ENCODE measurements around the gene NUP54.

The NUP54 gene

DNA sequence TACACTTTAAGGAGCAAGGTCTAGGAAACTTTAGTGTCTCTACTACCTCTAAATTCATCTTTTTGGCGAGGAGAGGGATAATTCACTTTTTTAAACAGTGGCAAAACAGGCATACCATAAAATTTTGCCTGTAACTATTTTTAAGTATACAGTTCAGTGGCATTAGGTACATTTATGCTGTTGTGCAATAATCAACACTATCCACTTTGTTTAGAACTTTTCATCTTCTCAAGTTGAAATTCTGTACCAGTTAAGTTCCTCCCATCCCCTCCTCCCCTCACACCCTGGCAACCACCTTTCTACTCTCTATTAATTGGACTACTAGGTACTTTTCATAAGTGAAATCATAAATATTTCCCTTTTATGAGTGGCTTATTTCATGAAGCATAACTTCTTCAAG is 31.4 kb downstream of the NUP54 start:
- Histone ChIP-seq H3K36me3 (ENCODE audit: insufficient read depth, low read length) (peaks cover 4% of the 10 kb centered on the region; the same call in 1 of the 2 replicates), H3K9me3 (ENCODE audit: control insufficient read depth, insufficient read depth, low read length) (no peaks in the 10 kb centered on the region), H3K9ac (ENCODE audit: low read depth, low read length) (no peak overlapping the region), H3K4me1 (ENCODE audit: insufficient read depth, low read length) (no peaks in the 10 kb centered on the region)

DNA sequence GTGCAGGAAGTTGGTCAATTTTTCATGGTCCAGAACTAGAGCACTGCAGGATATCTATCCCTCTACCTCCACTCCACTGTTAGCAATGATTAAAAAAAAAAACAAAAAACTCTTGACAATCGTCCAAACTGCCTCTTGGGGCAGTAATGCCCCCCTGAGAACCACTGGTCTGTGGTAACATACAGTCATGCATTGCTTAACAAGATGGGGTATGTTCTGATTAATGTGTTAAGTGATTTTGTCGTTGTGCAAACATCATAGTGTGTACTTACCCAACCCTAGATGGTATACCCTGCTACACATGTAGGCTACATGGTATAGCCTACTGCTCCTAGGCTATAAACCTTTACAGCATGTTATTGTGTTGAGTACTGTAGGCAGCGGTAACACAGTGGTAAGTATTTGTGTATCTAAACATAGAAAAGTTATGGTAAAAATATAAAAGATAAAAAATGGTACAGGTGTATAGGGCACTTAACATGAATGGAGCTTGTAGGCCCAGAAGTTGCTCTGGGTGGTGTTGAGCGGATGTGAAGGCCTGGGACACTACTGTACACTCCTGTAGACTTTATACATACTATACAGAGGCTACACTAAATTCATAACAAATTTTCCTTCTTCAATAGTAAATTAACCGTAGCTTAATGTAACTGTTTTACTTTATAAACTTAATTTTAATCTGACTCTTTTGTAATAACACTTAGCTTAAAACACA is 39.6 kb downstream of the NUP54 start:
- Histone ChIP-seq H3K9ac (ENCODE audit: low read depth, low read length) (no peak overlapping the region), H3K4me1 (ENCODE audit: insufficient read depth, low read length) (no peaks in the 10 kb centered on the region), H3K36me3 (ENCODE audit: insufficient read depth, low read length) (no peaks in the 10 kb centered on the region), H3K9me3 (ENCODE audit: control insufficient read depth, insufficient read depth, low read length) (no peaks in the 10 kb centered on the region)

DNA sequence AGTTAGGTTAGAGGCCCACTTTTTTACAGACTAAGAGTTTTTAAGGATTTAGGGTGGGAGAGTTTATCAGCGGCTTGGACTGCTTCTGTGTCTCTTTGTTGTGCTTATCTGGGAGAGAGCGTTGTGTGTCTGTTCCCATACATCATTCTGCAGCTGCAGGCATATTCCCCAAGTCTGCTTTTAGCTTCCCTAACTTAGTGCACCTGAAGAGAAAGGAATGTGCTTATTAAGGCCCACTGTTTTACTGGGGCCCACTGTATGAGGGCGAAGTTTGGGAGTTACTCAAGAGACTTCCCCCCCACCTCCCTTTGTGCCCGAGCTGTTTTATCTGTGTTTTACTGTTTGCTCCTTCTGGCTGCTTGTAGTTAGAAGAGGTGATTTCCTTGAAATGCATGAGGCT is 41.8 kb downstream of the NUP54 start:
- Histone ChIP-seq H3K9ac (ENCODE audit: low read depth, low read length) (no peak overlapping the region), H3K9me3 (ENCODE audit: control insufficient read depth, insufficient read depth, low read length) (no peaks in the 10 kb centered on the region)

DNA sequence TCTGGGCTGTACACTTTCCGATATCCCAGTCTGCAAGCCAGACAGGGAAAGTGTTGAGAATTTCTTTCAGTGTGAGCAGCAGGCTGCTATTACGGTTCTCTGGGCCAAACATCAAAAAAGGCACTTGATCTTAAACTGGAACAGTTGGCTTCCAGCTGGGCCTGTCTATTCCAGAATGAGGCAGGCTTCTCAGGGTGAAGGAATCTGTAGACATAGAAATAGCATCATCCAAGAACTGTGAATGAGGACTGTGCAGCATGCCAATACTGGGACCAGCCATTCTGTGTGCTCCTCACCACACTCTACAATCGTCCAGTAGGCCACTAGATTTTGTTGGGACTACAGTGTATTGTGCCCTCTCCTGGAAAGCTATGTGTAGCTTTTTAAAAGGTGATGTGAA is 42.5 kb downstream of the NUP54 start:
- Histone ChIP-seq H3K9me3 (ENCODE audit: control insufficient read depth, insufficient read depth, low read length) (no peaks in the 10 kb centered on the region), H3K36me3 (ENCODE audit: insufficient read depth, low read length) (no peaks in the 10 kb centered on the region), H3K4me1 (ENCODE audit: insufficient read depth, low read length) (no peaks in the 10 kb centered on the region), H3K9ac (ENCODE audit: low read depth, low read length) (no peak overlapping the region)

More for the DNA sequence above, 41.8 kb downstream of the NUP54 start:
- Histone ChIP-seq H3K36me3 (ENCODE audit: insufficient read depth, low read length) (no peaks in the 10 kb centered on the region), H3K4me1 (ENCODE audit: insufficient read depth, low read length) (no peaks in the 10 kb centered on the region)

DNA sequence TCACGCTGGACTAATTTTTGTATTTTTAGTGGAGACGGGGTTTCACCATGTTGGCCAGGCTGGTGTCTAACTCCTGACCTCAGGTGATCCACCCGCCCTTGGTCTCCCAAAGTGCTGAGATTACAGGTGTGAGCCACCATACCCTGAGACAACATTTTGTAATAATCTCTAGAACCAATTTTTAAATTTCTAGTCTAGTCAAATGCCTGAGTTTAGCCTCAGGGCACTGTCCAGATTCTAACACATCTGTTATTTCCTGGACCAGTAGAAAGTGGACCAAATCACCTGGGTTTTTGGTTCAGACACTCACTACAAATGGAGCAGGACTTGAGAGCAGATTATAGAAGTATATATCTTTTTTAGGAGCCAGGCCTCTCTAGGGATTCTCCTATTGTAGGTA is 52.1 kb downstream of the NUP54 start:
- no peaks in the 10 kb centered on the region for H3K36me3 ChIP-seq (ENCODE audit: insufficient read depth, low read length)
- no peak overlapping the region for H3K9ac ChIP-seq (ENCODE audit: low read depth, low read length)

DNA sequence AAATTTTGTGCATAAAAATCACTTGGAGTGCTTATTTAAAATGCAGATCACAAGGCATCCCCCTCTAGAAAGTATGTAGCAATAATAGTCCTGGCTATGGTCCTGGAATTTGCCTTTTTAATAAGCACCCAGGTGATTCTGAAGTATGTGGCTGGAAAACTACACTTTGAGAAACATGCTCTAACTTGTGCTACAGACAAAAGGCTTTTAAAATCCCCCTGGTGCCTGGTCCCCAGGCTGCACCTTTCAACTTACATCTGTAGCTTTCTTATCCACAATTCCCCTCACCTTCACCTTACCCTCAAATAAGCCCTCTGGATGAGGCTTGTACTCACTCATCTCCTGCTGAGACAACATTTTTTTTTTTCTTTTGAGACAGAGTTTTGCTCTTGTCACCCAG is 52.6 kb downstream of the NUP54 start:
- no peak overlapping the region for H3K9ac ChIP-seq (ENCODE audit: low read depth, low read length)
- peaks cover 5% of the 10 kb centered on the region; the same call in 1 of the 2 replicates for H3K4me1 ChIP-seq (ENCODE audit: insufficient read depth, low read length)
- H3K9me3 ChIP-seq (ENCODE audit: control insufficient read depth, insufficient read depth, low read length), result no peaks in the 10 kb centered on the region
- no peaks in the 10 kb centered on the region for H3K36me3 ChIP-seq (ENCODE audit: insufficient read depth, low read length)

More for the DNA sequence above, 52.1 kb downstream of the NUP54 start:
- Histone ChIP-seq H3K4me1 (ENCODE audit: insufficient read depth, low read length) (peaks cover 5% of the 10 kb centered on the region; the same call in 1 of the 2 replicates), H3K9me3 (ENCODE audit: control insufficient read depth, insufficient read depth, low read length) (no peaks in the 10 kb centered on the region)

DNA sequence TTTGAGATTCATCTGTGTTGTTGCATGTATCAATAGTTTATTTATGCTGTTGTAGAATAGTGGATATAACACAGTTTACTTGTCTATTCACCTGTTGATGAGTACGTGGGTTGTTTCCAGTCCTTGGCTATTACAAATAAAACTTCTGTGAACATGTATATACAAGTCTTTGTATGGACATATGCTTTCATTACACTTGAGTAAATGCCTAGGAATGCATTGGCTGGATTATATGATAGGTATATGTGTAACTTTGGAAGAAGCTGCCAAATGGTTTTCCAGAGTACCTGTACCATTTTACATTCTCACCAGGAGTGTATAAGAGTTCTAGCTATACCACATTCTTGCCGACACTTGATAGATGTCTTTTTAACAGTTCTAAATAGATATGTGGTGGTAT is 57.1 kb downstream of the NUP54 start:
- H3K9me3 ChIP-seq (ENCODE audit: control insufficient read depth, insufficient read depth, low read length), result no peaks in the 10 kb centered on the region
- no peaks in the 10 kb centered on the region for H3K36me3 ChIP-seq (ENCODE audit: insufficient read depth, low read length)
- H3K4me1 ChIP-seq (ENCODE audit: insufficient read depth, low read length), result peaks cover 5% of the 10 kb centered on the region; the same call in 1 of the 2 replicates
- no peak overlapping the region for H3K9ac ChIP-seq (ENCODE audit: low read depth, low read length)

DNA sequence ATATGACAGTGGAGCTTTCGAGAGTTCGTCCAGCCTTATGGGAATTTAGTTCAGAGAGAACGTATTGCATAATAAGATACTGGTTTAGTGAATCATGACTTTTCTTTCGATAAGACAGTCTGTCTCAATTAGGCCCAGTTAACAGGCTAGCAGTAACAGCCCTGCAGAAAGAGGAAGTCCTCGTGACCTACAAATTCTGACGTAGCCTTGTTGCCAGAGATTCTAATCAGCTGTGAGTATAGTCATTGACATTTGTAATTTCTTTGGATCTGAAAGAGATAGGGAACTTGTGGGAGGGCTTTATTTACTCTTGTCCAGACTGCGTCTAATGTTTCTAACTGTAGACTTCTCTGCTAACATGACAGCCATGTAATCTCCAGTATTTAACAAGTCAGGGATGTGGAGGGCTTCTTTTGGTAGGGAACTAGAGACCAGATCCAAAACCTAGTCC is 57.9 kb downstream of the NUP54 start:
- Histone ChIP-seq H3K9me3 (ENCODE audit: control insufficient read depth, insufficient read depth, low read length) (no peaks in the 10 kb centered on the region), H3K36me3 (ENCODE audit: insufficient read depth, low read length) (no peaks in the 10 kb centered on the region), H3K9ac (ENCODE audit: low read depth, low read length) (no peak overlapping the region), H3K4me1 (ENCODE audit: insufficient read depth, low read length) (no peaks in the 10 kb centered on the region)

DNA sequence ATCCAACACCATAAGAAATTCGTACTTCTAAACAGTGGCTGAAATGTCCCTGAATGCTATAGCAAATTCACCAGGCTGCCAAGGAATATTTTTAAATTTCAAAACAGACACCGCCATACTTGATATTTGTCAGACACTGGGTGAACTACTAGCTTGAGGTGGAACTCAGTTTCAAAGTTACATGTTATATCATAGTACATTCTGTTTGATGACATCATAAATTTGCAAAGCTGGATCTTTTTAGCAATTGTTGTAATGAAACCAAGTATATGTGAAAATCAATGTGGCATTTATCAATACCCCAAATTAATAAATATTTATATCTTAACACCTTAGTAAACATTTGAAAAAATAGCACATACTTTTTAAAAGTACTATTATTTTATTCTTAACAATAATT is 59.5 kb downstream of the NUP54 start:
- no peak overlapping the region for H3K9ac ChIP-seq (ENCODE audit: low read depth, low read length)
- H3K9me3 ChIP-seq (ENCODE audit: control insufficient read depth, insufficient read depth, low read length), result no peaks in the 10 kb centered on the region
- no peaks in the 10 kb centered on the region for H3K36me3 ChIP-seq (ENCODE audit: insufficient read depth, low read length)
- no peaks in the 10 kb centered on the region for H3K4me1 ChIP-seq (ENCODE audit: insufficient read depth, low read length)

DNA sequence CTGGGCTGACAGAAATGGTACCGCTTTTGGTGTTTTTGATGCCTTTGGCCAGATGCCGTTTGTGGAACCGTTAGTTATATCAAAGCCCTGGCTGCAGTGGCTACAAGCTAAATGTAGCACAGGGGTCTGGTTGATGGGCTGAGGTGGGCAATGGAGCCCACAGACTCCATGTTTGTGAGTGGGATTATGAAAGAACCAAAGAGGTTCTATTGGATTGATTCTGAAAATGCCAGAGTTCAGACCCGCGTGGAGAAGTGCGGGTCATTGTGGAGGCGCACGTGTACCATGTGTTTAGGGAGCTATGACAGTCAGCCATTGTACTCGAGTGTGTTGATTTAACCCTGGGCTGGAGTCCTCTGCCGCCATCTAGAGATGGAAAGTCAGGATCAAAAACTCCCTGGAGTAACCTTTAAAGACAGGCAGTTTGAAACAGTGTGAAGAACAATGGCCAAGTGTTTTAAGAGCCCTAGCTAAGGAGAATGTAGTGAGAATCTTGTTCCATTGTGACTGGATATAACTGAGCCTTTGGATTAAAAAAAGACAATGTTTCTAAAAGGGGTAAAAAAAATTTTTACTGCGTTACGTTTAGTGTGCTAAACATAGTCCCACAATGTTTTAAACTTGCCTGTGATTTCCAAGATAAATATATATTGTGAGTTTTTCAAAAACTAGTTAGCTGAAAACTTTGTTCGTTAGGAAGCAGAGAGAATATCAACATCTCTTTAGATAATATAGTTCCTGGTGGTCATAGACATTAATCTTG is 61.0 kb downstream of the NUP54 start:
- H3K36me3 ChIP-seq (ENCODE audit: insufficient read depth, low read length), result no peaks in the 10 kb centered on the region
- H3K9me3 ChIP-seq (ENCODE audit: control insufficient read depth, insufficient read depth, low read length), result no peaks in the 10 kb centered on the region
- no peaks in the 10 kb centered on the region for H3K4me1 ChIP-seq (ENCODE audit: insufficient read depth, low read length)
- H3K9ac ChIP-seq (ENCODE audit: low read depth, low read length), result no peak overlapping the region; the same call in 1 of the 2 replicates

DNA sequence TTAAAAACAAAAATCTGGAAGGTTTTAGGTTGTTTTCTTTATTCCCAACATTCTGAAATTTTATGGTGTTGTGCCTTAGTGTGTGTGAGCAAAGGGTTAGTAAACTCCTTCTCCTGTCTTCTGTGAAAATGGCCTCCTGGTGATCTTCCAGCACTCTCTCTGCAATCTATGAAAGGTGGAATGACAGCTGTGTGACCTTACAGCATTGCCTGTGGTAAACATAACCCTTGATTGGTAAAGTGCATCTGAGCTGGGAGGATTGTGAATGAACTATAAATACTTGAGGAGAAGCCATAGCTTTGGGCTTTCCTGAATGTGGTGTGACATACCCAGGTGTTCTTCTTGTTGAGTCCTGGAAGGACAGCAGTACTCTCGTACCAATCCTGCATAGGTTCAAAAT is 63.7 kb downstream of the NUP54 start:
- Histone ChIP-seq H3K9ac (ENCODE audit: low read depth, low read length) (no peak overlapping the region), H3K9me3 (ENCODE audit: control insufficient read depth, insufficient read depth, low read length) (no peaks in the 10 kb centered on the region), H3K36me3 (ENCODE audit: insufficient read depth, low read length) (no peaks in the 10 kb centered on the region), H3K4me1 (ENCODE audit: insufficient read depth, low read length) (no peaks in the 10 kb centered on the region)

DNA sequence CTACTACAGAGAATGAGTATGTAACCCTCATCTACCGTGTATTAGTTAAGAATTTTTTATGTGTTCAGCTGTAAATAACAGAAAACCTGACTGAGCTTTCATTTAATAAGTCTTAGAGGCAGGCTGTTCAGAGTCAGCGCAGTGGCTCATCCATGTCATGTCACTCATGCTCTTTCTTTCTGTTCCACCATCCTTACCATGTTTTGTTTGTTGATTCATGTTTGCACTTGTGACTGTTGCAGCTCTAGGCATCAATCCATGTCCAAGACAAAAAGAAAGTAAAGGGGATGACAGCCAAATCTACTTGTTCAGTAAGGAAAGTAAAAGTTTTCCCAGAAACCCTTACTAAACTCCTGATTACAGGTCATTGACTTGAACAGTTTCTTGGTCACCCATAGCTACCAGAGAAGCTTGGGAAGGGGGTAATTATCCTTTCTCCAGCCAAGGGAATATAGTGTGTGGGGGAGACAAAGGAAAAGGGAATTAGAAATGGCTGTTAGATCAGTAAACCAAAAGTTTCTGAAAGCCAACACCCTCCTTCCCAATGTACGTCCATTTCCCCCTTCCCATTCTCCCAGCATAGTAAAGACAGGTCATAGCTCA is 64.7 kb downstream of the NUP54 start:
- H3K4me1 ChIP-seq (ENCODE audit: insufficient read depth, low read length), result no peaks in the 10 kb centered on the region
- H3K36me3 ChIP-seq (ENCODE audit: insufficient read depth, low read length), result no peaks in the 10 kb centered on the region
- H3K9ac ChIP-seq (ENCODE audit: low read depth, low read length), result no peak overlapping the region
- no peaks in the 10 kb centered on the region for H3K9me3 ChIP-seq (ENCODE audit: control insufficient read depth, insufficient read depth, low read length)

DNA sequence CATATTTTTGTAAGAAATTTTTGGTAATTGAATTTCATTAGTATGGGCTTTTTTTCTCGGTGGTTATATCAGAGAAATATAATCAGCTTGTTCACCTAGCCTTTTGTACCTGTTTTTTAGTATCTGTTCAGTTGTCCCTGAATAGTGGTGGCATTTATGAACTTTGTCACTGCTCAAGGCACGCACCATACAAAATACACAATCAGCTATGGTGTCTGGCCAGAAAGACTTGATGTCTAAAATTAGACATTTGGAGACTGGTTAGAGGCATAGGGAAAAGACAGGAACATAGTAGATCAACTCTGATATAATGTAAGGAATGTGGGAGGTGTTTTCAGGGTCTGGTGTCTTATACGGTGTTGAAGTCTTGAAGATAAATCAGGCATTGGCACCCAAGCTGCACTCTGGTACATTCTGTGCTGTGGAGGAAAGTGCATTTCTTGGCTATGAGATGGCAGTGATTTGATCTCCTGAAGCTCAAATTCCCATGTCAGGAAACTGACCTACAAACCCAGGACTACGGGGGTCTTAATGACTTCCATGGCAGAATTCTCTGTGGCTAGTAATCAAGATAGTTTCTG is 70.1 kb downstream of the NUP54 start:
- Histone ChIP-seq H3K9ac (ENCODE audit: low read depth, low read length) (no peak overlapping the region), H3K9me3 (ENCODE audit: control insufficient read depth, insufficient read depth, low read length) (no peaks in the 10 kb centered on the region), H3K4me1 (ENCODE audit: insufficient read depth, low read length) (peaks cover 12% of the 10 kb centered on the region; the same call in 1 of the 2 replicates), H3K36me3 (ENCODE audit: insufficient read depth, low read length) (no peaks in the 10 kb centered on the region)

DNA sequence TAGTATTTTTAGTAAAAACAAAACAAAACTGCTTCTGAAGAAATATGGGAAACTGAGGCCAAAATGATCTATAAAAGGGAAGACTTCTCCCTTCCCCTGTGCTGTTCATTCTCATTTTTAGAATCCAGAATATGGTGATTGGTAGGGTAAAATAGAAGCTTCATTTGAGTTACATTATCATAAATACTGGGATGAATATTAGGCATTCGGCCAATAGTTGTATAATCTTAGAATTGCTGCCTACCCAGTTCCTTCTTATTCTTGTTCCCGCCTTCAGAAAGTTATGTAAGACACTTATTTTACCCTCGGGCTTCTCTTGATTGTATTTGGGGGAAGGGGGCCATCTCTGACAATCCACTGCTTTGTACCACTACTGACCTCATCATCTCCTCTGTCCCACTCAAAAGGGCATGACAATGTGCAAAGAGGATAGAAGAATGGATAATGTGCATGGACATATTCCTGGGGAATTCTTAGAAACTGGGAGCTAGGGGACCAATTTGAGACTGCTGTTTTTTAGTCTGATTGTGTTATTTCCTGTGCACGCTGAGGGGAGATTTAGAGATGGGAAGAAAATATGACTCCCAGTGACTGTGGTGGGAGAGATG is 73.1 kb downstream of the NUP54 start:
- Histone ChIP-seq H3K9ac (ENCODE audit: low read depth, low read length) (no peak overlapping the region), H3K4me1 (ENCODE audit: insufficient read depth, low read length) (peaks cover 19% of the 10 kb centered on the region), H3K9me3 (ENCODE audit: control insufficient read depth, insufficient read depth, low read length) (no peaks in the 10 kb centered on the region), H3K36me3 (ENCODE audit: insufficient read depth, low read length) (no peaks in the 10 kb centered on the region)
